IMR-90 (cell line): ENCODE results near the gene NLGN1. TPM values are rescaled to one million over a fixed set of nuclear protein-coding genes. Genes with fewer than 3 reads are reported as not detected.

ENCODE experiments used
- ATAC-seq: fragments of 200-7000 bp; cut with Tn5 transposase; 2 replicates; pipeline ENCODE4 v1.9.1; 2020; ENCODE audit warnings: low read depth, mild to moderate bottlenecking, moderate library complexity
- BruUV-seq: library from RNA; stranded (reverse); fragments of 400-500 nt; replicated peaks from 2 replicates; lab custom pipeline; 2021; lab: Mats Ljungman, UMichigan
- CTCF ChIA-PET: fragments of 300-600 bp; formaldehyde crosslinking; extraction: SDS; loops from one replicate; lab custom pipeline; 2021; ENCODE audit warnings: antibody characterized with exemption; lab: Yijun Ruan, JAX
- POLR2A ChIA-PET: fragments of 300-600 bp; sonication (Branson Sonifier 250); formaldehyde crosslinking; loops from one replicate; lab custom pipeline; 2022; ENCODE audit warnings: antibody characterized with exemption; ENCODE audit not compliant: unreplicated experiment; lab: Charles Lee
- DNase-seq: peaks from one replicate; pipeline ENCODE4 v3.0.0; 2013
- H2AFZ ChIP-seq: replicated peaks from 2 replicates; pipeline ENCODE3; 2013; ENCODE audit warnings: low read length, mild to moderate bottlenecking; ENCODE audit not compliant: poor library complexity
- H2AK5ac ChIP-seq: 2 replicates; pipeline ENCODE4 v1.6.1; 2013; ENCODE audit warnings: low read depth, low read length, inconsistent platforms
- H2AK9ac ChIP-seq: replicated peaks from 2 replicates; pipeline ENCODE3; 2013; ENCODE audit warnings: mild to moderate bottlenecking, low read depth, low read length, moderate library complexity; ENCODE audit not compliant: poor library complexity
- H2BK120ac ChIP-seq: 2 replicates; pipeline ENCODE4 v1.6.1; 2013; ENCODE audit warnings: low read depth, low read length, inconsistent platforms
- H2BK15ac ChIP-seq: 3 replicates; pipeline ENCODE4 v1.6.1; 2013; ENCODE audit warnings: low read depth, low read length, inconsistent platforms
- H2BK20ac ChIP-seq: 2 replicates; pipeline ENCODE4 v1.6.1; 2013; ENCODE audit warnings: low read depth, mild to moderate bottlenecking, inconsistent platforms, low read length, moderate library complexity
- H2BK5ac ChIP-seq: 2 replicates; pipeline ENCODE4 v1.6.1; 2013; ENCODE audit warnings: mild to moderate bottlenecking, low read depth, low read length, inconsistent platforms; ENCODE audit not compliant: poor library complexity, severe bottlenecking
- H3K14ac ChIP-seq: replicated peaks from 2 replicates; pipeline ENCODE4 v1.6.1; 2013; ENCODE audit warnings: low read depth, low read length, inconsistent platforms
- H3K18ac ChIP-seq: 2 replicates; pipeline ENCODE4 v1.6.1; 2013; ENCODE audit warnings: low read depth, low read length, control low read depth
- H3K23ac ChIP-seq: 2 replicates; pipeline ENCODE4 v1.6.1; 2013; ENCODE audit warnings: low read depth, low read length, inconsistent platforms
- H3K27ac ChIP-seq: 2 replicates; pipeline ENCODE4 v1.5.1; 2013; ENCODE audit warnings: mild to moderate bottlenecking, control low read depth, low read length; ENCODE audit not compliant: insufficient read depth
- H3K27me3 ChIP-seq: 2 replicates; pipeline ENCODE4 v1.6.1; 2013; ENCODE audit warnings: low read length; ENCODE audit not compliant: control insufficient read depth, insufficient read depth
- H3K36me3 ChIP-seq: 2 replicates; pipeline ENCODE4 v1.6.1; 2013; ENCODE audit warnings: low read length, mixed read lengths; ENCODE audit not compliant: control insufficient read depth, insufficient read depth
- H3K4ac ChIP-seq: 2 replicates; pipeline ENCODE4 v1.6.1; 2013; ENCODE audit warnings: low read depth, low read length, inconsistent platforms
- H3K4me1 ChIP-seq: 2 replicates; pipeline ENCODE4 v1.6.1; 2013; ENCODE audit warnings: low read length, mixed read lengths; ENCODE audit not compliant: control insufficient read depth, insufficient read depth
- H3K4me2 ChIP-seq: 2 replicates; pipeline ENCODE4 v1.6.1; 2013; ENCODE audit warnings: low read depth, mild to moderate bottlenecking, control low read depth, low read length, moderate library complexity
- H3K4me3 ChIP-seq: 2 replicates; pipeline ENCODE4 v1.5.1; 2013; ENCODE audit warnings: low read depth, mild to moderate bottlenecking, control low read depth, low read length, moderate library complexity; ENCODE audit not compliant: insufficient read depth
- H3K56ac ChIP-seq: 2 replicates; pipeline ENCODE4 v1.6.1; 2013; ENCODE audit warnings: low read length, inconsistent platforms; ENCODE audit not compliant: insufficient read depth; ENCODE audit errors: extremely low read depth
- H3K79me1 ChIP-seq, 2 experiments: 2 replicates each; pipeline ENCODE4 v1.6.1; 2013; ENCODE audit warnings: low read length in 2 of 2, inconsistent platforms in 1 of 2, low read depth in 1 of 2
- H3K9ac ChIP-seq: 2 replicates; pipeline ENCODE4 v1.6.1; 2013; ENCODE audit warnings: low read depth, low read length, control low read depth
- H3K9me1 ChIP-seq: 2 replicates; pipeline ENCODE4 v1.6.1; 2013; ENCODE audit warnings: low read length, inconsistent platforms; ENCODE audit not compliant: insufficient read depth
- H3K9me3 ChIP-seq: 2 replicates; pipeline ENCODE4 v1.6.1; 2013; ENCODE audit warnings: low read length; ENCODE audit not compliant: control insufficient read depth, insufficient read depth
- H4K20me1 ChIP-seq: 2 replicates; pipeline ENCODE4 v1.6.1; 2013; ENCODE audit warnings: low read length, inconsistent platforms; ENCODE audit not compliant: insufficient read depth
- H4K5ac ChIP-seq: 2 replicates; pipeline ENCODE4 v1.6.1; 2013; ENCODE audit warnings: mild to moderate bottlenecking, low read depth, low read length, control low read depth
- H4K8ac ChIP-seq, 2 experiments: 2 replicates each; pipeline ENCODE4 v1.6.1; 2013; ENCODE audit warnings: low read depth in 2 of 2, low read length in 2 of 2, control low read depth in 1 of 2, inconsistent platforms in 1 of 2
- H4K91ac ChIP-seq: 2 replicates; pipeline ENCODE4 v1.6.1; 2013; ENCODE audit warnings: low read depth, low read length, inconsistent platforms; ENCODE audit not compliant: insufficient read depth
- BHLHE40 ChIP-seq: fragments of 150-350 bp; IDR thresholded peaks from 2 replicates; pipeline ENCODE4 v1.6.1; 2016; ENCODE audit warnings: mild to moderate bottlenecking, low read depth, low read length
- CEBPB ChIP-seq: IDR thresholded peaks from 2 replicates; pipeline ENCODE4 v1.6.1; 2012; ENCODE audit warnings: low read depth, low read length, improper control_type of control experiment
- CHD1 ChIP-seq: IDR thresholded peaks from 2 replicates; pipeline ENCODE4 v1.6.1; 2012; ENCODE audit warnings: low read depth, low read length, improper control_type of control experiment
- ELK1 ChIP-seq: fragments of 150-350 bp; IDR thresholded peaks from 2 replicates; pipeline ENCODE4 v1.6.1; 2016; ENCODE audit warnings: low read depth, mild to moderate bottlenecking, low read length, moderate library complexity, borderline replicate concordance
- MAFK ChIP-seq: IDR thresholded peaks from 2 replicates; pipeline ENCODE4 v1.6.1; 2012; ENCODE audit warnings: low read depth, low read length, improper control_type of control experiment
- MAZ ChIP-seq: IDR thresholded peaks from 2 replicates; pipeline ENCODE4 v1.6.1; 2012; ENCODE audit warnings: low read depth, mild to moderate bottlenecking, low read length, improper control_type of control experiment, moderate library complexity, borderline replicate concordance
- MXI1 ChIP-seq: IDR thresholded peaks from 2 replicates; pipeline ENCODE4 v1.6.1; 2012; ENCODE audit warnings: low read depth, mild to moderate bottlenecking, low read length, moderate library complexity, borderline replicate concordance
- NFE2L2 ChIP-seq: fragments of 150-350 bp; IDR thresholded peaks from 2 replicates; pipeline ENCODE4 v1.6.1; 2016; ENCODE audit warnings: low read depth, mild to moderate bottlenecking, low read length
- POLR2A ChIP-seq: IDR thresholded peaks from 2 replicates; pipeline ENCODE4 v1.6.1; 2012; ENCODE audit warnings: mild to moderate bottlenecking, low read depth, low read length
- RAD21 ChIP-seq: IDR thresholded peaks from 2 replicates; pipeline ENCODE4 v1.6.1; 2012; ENCODE audit warnings: low read length, improper control_type of control experiment
- RCOR1 ChIP-seq: IDR thresholded peaks from 2 replicates; pipeline ENCODE4 v1.6.1; 2012; ENCODE audit warnings: mild to moderate bottlenecking, low read length, improper control_type of control experiment; ENCODE audit not compliant: insufficient replicate concordance
- RFX5 ChIP-seq: IDR thresholded peaks from 2 replicates; pipeline ENCODE4 v1.8.0; 2012; ENCODE audit warnings: low read depth, mild to moderate bottlenecking, low read length, moderate library complexity
- SMC3 ChIP-seq: fragments of 150-350 bp; IDR thresholded peaks from 2 replicates; pipeline ENCODE4 v1.6.1; 2016; ENCODE audit warnings: low read depth, mild to moderate bottlenecking, antibody characterized with exemption, low read length, moderate library complexity
- WGBS, 2 experiments: methylation state at CpG; one replicate each; pipeline versions ENCODE4 v1.1.5 to v1.1.7; 2013; ENCODE audit warnings: missing lambda C conversion rate in 2 of 2; ENCODE audit not compliant: insufficient read length in 1 of 2; ENCODE audit errors: extremely low coverage in 2 of 2; 5-methylcytosine and 5-hydroxymethylcytosine counted together
- dilution Hi-C: fragments of 300-500 bp; cut with HindIII; formaldehyde crosslinking; loops from one replicate; pipeline ENCODE4 v1.14.3; 2018; ENCODE audit warnings: low sequenced_read_pairs; ENCODE audit not compliant: unreplicated experiment
- in situ Hi-C: fragments of 300-500 bp; cut with MboI; formaldehyde crosslinking; loops from 3 replicates; pipeline ENCODE4 v1.14.3; 2019; ENCODE audit warnings: low sequenced_read_pairs, inconsistent platforms, mixed read lengths
- intact Hi-C: fragments of 100-400 bp; cut with micrococcal nuclease; formaldehyde crosslinking; loops from 2 replicates; pipeline ENCODE4 v1.10.0; 2022
- polyA plus RNA-seq, 3 experiments: library from polyadenylated mRNA; depleted of rRNA; stranded (reverse); fragments of >200 nt; gene quantifications; 2 replicates each; pipeline ENCODE4 v1.2.3, GENCODE V29; 2012; ENCODE audit warnings: low replicate concordance in 1 of 3
- total RNA-seq: library from RNA; depleted of rRNA; stranded (reverse); fragments of >200 nt; gene quantifications from 2 replicates; pipeline ENCODE4 v1.2.3, GENCODE V29; 2012
- TF ChIP-seq, protein P1 (sequence below): fragments of 150-350 bp; IDR thresholded peaks from 2 replicates; pipeline ENCODE4 v1.6.1; 2017; ENCODE audit warnings: mild to moderate bottlenecking, antibody characterized with exemption, low read length, low read depth
- TF ChIP-seq, protein P2 (sequence below): conservative IDR thresholded peaks from 2 replicates; pipeline ENCODE4 v1.5.1; 2012; ENCODE audit warnings: mild to moderate bottlenecking, low read depth, low read length, improper control_type of control experiment

The NLGN1 gene
- total and polyA plus RNA-seq, 2 of the 4 experiments (the other 2 are of a cell fraction), result 1.8 to 12.5 TPM

DNA sequence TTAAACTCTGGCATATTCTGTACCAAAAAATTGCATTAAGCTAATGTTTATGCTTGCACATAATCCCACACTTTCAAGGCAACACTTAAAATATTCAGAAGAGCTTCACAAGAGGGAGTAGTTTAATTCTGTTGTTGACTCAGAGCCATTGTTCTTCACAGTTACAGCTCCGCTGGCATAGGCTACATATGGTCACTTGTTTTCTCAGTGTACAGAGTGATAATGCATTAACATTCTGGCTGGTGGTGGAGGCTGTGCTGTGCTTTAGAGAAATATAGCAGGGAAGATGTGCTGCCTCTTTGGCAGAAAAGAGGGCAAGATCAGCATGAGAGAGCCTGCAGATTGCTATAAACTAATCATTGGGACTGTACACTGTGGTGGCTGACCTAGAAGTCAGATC is 13.3 kb downstream of the NLGN1 start:
- CTCF ChIA-PET, result no interaction called here
- no peak overlapping the region for H3K14ac ChIP-seq
- no peak overlapping the region for H2BK15ac ChIP-seq
- H3K18ac ChIP-seq, result no peak overlapping the region
- no peaks in the 10 kb centered on the region for H3K79me1 ChIP-seq
- dilution Hi-C loops, result no loop called here
- intact Hi-C loops, result loop anchor here (1.0 kb wide), 1 partner anchor 142 kb away; no protein-coding TSS in a partner anchor
- no peak overlapping the region for H3K23ac ChIP-seq
- POLR2A ChIA-PET, result no interaction called here
- H2BK5ac ChIP-seq, result no peak overlapping the region
- ATAC-seq, result no peak
- TF ChIP-seq BHLHE40 (no peak), MAFK (no peak), RCOR1 (no peak), RFX5 (no peak), ELK1 (no peak), NFE2L2 (no peak), MXI1 (no peak), CHD1 (no peak), SMC3 (no peak), CEBPB (no peak), POLR2A (no peak), RAD21 (no peak), MAZ (no peak)
- TF ChIP-seq, protein P1, sequence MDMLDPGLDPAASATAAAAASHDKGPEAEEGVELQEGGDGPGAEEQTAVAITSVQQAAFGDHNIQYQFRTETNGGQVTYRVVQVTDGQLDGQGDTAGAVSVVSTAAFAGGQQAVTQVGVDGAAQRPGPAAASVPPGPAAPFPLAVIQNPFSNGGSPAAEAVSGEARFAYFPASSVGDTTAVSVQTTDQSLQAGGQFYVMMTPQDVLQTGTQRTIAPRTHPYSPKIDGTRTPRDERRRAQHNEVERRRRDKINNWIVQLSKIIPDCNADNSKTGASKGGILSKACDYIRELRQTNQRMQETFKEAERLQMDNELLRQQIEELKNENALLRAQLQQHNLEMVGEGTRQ, result no peak
- TF ChIP-seq, protein P2, sequence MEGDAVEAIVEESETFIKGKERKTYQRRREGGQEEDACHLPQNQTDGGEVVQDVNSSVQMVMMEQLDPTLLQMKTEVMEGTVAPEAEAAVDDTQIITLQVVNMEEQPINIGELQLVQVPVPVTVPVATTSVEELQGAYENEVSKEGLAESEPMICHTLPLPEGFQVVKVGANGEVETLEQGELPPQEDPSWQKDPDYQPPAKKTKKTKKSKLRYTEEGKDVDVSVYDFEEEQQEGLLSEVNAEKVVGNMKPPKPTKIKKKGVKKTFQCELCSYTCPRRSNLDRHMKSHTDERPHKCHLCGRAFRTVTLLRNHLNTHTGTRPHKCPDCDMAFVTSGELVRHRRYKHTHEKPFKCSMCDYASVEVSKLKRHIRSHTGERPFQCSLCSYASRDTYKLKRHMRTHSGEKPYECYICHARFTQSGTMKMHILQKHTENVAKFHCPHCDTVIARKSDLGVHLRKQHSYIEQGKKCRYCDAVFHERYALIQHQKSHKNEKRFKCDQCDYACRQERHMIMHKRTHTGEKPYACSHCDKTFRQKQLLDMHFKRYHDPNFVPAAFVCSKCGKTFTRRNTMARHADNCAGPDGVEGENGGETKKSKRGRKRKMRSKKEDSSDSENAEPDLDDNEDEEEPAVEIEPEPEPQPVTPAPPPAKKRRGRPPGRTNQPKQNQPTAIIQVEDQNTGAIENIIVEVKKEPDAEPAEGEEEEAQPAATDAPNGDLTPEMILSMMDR, result no peak
- H3K27me3 ChIP-seq, result no peaks in the 10 kb centered on the region
- no peaks in the 10 kb centered on the region for H3K9me1 ChIP-seq
- no TSS peak for BruUV-seq
- no peaks in the 10 kb centered on the region for H3K36me3 ChIP-seq
- H4K5ac ChIP-seq, result no peak overlapping the region
- no peak overlapping the region for H4K8ac ChIP-seq
- no peak overlapping the region for H2BK120ac ChIP-seq
- WGBS, 2 experiments, result no CpG with 5 or more reads among the region's 1 CpG
- H3K56ac ChIP-seq, result no peak overlapping the region
- H3K4me3 ChIP-seq, result no peak overlapping the region
- H2AK5ac ChIP-seq, result no peak overlapping the region
- no peak overlapping the region for H4K91ac ChIP-seq
- H3K4me2 ChIP-seq, result no peak overlapping the region
- H3K4ac ChIP-seq, result no peak overlapping the region
- no peak for DNase-seq
- in situ Hi-C loops, result no loop called here
- H3K9me3 ChIP-seq, result no peaks in the 10 kb centered on the region
- H3K27ac ChIP-seq, result no peak overlapping the region
- H2AK9ac ChIP-seq, result no peak overlapping the region
- no peaks in the 10 kb centered on the region for H3K4me1 ChIP-seq
- H2AFZ ChIP-seq, result no peak overlapping the region
- H4K20me1 ChIP-seq, result no peaks in the 10 kb centered on the region
- H3K9ac ChIP-seq, result no peak overlapping the region
- no peak overlapping the region for H2BK20ac ChIP-seq
